Measurements from ENCODE around the gene DOC2A. TPM values are rescaled to one million over a fixed set of nuclear protein-coding genes. Genes with fewer than 3 reads are reported as not detected.

DOC2A gene
- total RNA-seq, 1 donor from 2014 or later = 5.3 TPM

- TF ChIP-seq, protein P1, sequence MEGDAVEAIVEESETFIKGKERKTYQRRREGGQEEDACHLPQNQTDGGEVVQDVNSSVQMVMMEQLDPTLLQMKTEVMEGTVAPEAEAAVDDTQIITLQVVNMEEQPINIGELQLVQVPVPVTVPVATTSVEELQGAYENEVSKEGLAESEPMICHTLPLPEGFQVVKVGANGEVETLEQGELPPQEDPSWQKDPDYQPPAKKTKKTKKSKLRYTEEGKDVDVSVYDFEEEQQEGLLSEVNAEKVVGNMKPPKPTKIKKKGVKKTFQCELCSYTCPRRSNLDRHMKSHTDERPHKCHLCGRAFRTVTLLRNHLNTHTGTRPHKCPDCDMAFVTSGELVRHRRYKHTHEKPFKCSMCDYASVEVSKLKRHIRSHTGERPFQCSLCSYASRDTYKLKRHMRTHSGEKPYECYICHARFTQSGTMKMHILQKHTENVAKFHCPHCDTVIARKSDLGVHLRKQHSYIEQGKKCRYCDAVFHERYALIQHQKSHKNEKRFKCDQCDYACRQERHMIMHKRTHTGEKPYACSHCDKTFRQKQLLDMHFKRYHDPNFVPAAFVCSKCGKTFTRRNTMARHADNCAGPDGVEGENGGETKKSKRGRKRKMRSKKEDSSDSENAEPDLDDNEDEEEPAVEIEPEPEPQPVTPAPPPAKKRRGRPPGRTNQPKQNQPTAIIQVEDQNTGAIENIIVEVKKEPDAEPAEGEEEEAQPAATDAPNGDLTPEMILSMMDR (IDR thresholded peaks at IDR 0.05; ENCODE audit: unreplicated experiment) = no peak
- H3K9me3 Mint-ChIP-seq = no peaks in the 10 kb centered on the region
- no peak for DNase-seq (ENCODE audit: low spot score in 2 of 2, unreplicated experiment in 2 of 2)
- peaks cover 46% of the 10 kb centered on the region for H3K27me3 Mint-ChIP-seq (ENCODE audit: low read depth)
- peak overlapping the region; percentile 39 for H3K4me3 Mint-ChIP-seq
- H3K4me1 Mint-ChIP-seq = peaks cover 10% of the 10 kb centered on the region
- no peak overlapping the region for H3K27ac Mint-ChIP-seq
- no peaks in the 10 kb centered on the region for H3K36me3 Mint-ChIP-seq
These were observed 1.6 kb downstream of the DOC2A start for GRCh38 chr16:30009085-30009862.

- DNase-seq (ENCODE audit: low spot score in 2 of 2, unreplicated experiment in 2 of 2) = no peak
- H3K9me3 Mint-ChIP-seq = no peaks in the 10 kb centered on the region
- H3K36me3 Mint-ChIP-seq = no peaks in the 10 kb centered on the region
- no peak overlapping the region for H3K4me3 Mint-ChIP-seq
- peaks cover 10% of the 10 kb centered on the region for H3K4me1 Mint-ChIP-seq
- no peak overlapping the region for H3K27ac Mint-ChIP-seq
- H3K27me3 Mint-ChIP-seq (ENCODE audit: low read depth) = peaks cover 42% of the 10 kb centered on the region
- TF ChIP-seq, protein P1 (IDR thresholded peaks at IDR 0.05; ENCODE audit: unreplicated experiment) = no peak
These were observed 3.4 kb downstream of the DOC2A start for GRCh38 chr16:30007378-30007895.

DNA sequence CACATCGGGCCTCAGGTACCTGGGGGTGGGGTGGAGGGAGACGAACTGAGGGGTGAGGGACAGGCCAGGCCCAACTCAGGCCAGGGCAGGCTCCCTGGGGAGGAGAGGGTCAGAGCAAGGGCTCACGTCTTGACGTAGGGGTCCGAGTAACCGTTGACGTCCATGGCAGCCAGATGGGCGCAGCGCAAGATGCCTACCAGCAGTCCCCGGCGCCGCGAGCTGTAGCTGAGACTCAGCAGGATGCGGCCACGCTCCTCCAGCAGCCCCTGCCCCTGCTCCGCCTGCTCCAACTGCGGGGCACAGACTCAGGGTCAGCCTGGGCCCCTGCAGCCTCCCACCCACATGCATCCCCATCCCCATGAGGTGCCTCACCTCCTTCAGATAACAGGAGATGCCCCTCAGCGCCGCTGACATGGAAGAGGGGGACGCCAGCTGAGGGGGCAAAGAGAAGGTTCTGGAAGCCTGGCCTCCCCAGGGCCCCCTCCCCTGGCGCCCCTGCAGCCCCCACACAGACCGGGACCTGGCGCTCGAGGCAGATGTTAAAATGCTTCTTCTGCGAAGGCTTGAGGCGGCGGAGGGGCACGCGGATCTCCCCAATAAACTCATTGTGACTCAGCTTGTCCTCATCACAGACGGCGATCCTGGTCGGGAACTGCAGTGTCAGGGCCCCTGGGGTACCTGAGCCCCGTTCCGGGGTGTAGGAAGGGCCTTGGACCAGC, 4.0 kb downstream of the DOC2A start:
- Mint-ChIP-seq H3K27me3 (ENCODE audit: low read depth) (peaks cover 36% of the 10 kb centered on the region), H3K4me3 (no peak overlapping the region)

DNA sequence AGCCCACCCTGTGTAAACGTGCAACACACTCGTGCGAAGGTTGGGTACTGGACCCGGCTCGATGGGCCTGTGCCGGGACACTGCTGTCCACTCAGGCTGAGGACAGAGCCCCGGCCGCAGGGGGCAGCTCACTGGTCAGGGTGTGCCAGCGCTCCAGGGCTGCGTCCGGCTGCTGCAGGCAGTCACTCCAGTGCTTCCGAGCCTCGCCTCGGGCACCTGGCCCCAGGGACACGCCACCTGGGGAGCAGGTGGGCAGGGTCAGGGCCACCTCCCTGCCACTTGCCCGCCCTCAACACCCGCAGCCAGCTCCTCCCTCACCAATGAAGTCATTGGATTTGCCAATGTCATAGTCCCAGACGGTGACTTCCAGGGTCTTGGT, 4.7 kb downstream of the DOC2A start:
- Mint-ChIP-seq H3K4me1 (peaks cover 6% of the 10 kb centered on the region), H3K36me3 (peaks cover 7% of the 10 kb centered on the region), H3K9me3 (no peaks in the 10 kb centered on the region), H3K4me3 (no peak overlapping the region), H3K27me3 (ENCODE audit: low read depth) (peaks cover 30% of the 10 kb centered on the region), H3K27ac (no peak overlapping the region)
- TF ChIP-seq, protein P1 (IDR thresholded peaks at IDR 0.05; ENCODE audit: unreplicated experiment) = no peak
- no peak for DNase-seq (ENCODE audit: low spot score in 2 of 2, unreplicated experiment in 2 of 2)

More for the DNA sequence above, 4.0 kb downstream of the DOC2A start:
- Mint-ChIP-seq H3K9me3 (no peaks in the 10 kb centered on the region), H3K36me3 (peaks cover 6% of the 10 kb centered on the region), H3K27ac (no peak overlapping the region), H3K4me1 (peaks cover 6% of the 10 kb centered on the region)
- TF ChIP-seq, protein P1 (IDR thresholded peaks at IDR 0.05; ENCODE audit: unreplicated experiment) = no peak
- no peak for DNase-seq (ENCODE audit: low spot score in 2 of 2, unreplicated experiment in 2 of 2)

GRCh38 chr16:30005341-30006094, 5.3 kb downstream of the DOC2A start:
- Mint-ChIP-seq H3K36me3 (peaks cover 7% of the 10 kb centered on the region), H3K4me1 (peaks cover 5% of the 10 kb centered on the region), H3K9me3 (no peaks in the 10 kb centered on the region), H3K27ac (no peak overlapping the region), H3K4me3 (no peak overlapping the region), H3K27me3 (ENCODE audit: low read depth) (peaks cover 29% of the 10 kb centered on the region)
- DNase-seq (ENCODE audit: low spot score in 2 of 2, unreplicated experiment in 2 of 2) = no peak
- TF ChIP-seq, protein P1 (IDR thresholded peaks at IDR 0.05; ENCODE audit: unreplicated experiment) = peak; percentile 69

Data from mesothelial cell of epicardium (in vitro differentiated cells).